Transverse colon (tissue), 4 donors: ENCODE data around the gene SMARCD2.
"Not testable (repeated sequence)": the region's sequence is repeated elsewhere in the genome, so short reads cannot be mapped to it uniquely, and the experiment has no call there.

Source experiments
- CTCF ChIP-seq, 5 experiments: fragments of 200-600 bp in 3 of 5; fragments of 450-650 bp in 2 of 5; sonication (generic) in 3 of 5; IDR thresholded peaks; 1 replicate in 2 of 5; 2 replicates in 3 of 5; pipeline ENCODE4 v1.5.1; 2016 to 2017; ENCODE audit warnings: antibody characterized with exemption in 5 of 5, inconsistent platforms in 3 of 5, mild to moderate bottlenecking in 2 of 5, moderate library complexity in 1 of 5
- POLR2A ChIP-seq: fragments of 450-650 bp; IDR thresholded peaks from one replicate; pipeline ENCODE4 v1.6.1; 2016; ENCODE audit warnings: antibody characterized with exemption, mild to moderate bottlenecking, moderate library complexity
- POLR2AphosphoS5 ChIP-seq, 3 donors: sonication (generic); formaldehyde crosslinking; IDR thresholded peaks; one replicate each; pipeline ENCODE4 v1.6.1; 2016; ENCODE audit warnings: antibody characterized with exemption in 3 of 3

DNA sequence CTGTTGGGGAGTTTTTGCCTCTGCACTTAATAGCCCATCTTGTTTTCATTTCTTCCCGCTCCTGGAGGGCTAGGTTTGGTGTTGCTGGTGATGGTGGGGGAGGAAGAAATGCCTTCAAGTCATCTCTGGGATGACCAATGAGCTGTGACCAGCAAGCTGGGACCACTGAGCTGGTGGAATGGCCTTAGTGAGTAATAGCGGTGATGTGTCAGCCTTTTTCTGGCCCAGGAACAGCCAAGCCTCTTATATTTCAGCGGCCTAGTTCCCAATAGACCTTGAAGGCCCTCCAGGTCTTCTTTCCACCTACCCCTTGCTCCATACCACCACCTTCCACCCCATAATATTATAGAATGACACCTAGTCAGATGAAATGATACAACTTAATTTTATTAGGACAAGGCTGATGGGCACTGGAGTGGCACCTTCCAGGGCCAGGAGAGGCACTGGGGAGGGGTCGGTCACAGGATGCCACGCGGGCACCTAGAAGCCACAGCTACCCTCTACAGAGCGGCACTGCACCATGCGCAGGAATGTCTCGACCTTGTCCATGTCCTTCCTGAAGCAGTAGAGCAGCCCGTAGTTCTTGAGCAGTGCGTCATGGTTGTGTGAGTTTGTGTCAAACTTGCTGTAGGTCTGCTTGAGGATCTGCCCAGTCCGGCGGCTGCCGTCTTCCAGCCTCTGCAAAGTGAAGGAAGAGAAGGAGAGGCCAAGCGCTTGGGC is 29.3 kb upstream of the SMARCD2 start:
- not testable (repeated sequence) for TF ChIP-seq CTCF (IDR thresholded peaks at IDR 0.05); POLR2AphosphoS5 (IDR thresholded peaks at IDR 0.05); POLR2A
